ENCODE results near the gene ATIC.

GRCh38 chr2:215362562-215362904 is 50.7 kb downstream of the ATIC start:
- TF ChIP-seq POLR2A (IDR thresholded peaks at IDR 0.05; ENCODE audit: borderline replicate concordance, extremely low read depth, insufficient read depth, insufficient read length), result no peak
- TF ChIP-seq SRF (IDR thresholded peaks at IDR 0.05; ENCODE audit: low read depth), result no peak
- TF ChIP-seq TCF7L2 (IDR thresholded peaks at IDR 0.05; ENCODE audit: borderline replicate concordance, extremely low read depth, insufficient read depth, insufficient read length), result no peak
- TF ChIP-seq CTCF (IDR thresholded peaks at IDR 0.05 in 2 of 3, conservative IDR thresholded peaks at IDR 0.05 in 1 of 3; ENCODE audit: borderline replicate concordance in 1 of 3, insufficient read depth in 1 of 3, low read depth in 2 of 3, low read length in 2 of 3), result no peak
- TF ChIP-seq YY1 (IDR thresholded peaks at IDR 0.05; ENCODE audit: extremely low read depth, insufficient replicate concordance, low read depth, low read length), result no peak
- no peak for TF ChIP-seq POLR2AphosphoS5 (IDR thresholded peaks at IDR 0.05; ENCODE audit: low read depth, low read length)
- no peak for TF ChIP-seq MAX (IDR thresholded peaks at IDR 0.05)
- no peak for TF ChIP-seq SIN3A (IDR thresholded peaks at IDR 0.05; ENCODE audit: low read depth)
- TF ChIP-seq, protein P1, sequence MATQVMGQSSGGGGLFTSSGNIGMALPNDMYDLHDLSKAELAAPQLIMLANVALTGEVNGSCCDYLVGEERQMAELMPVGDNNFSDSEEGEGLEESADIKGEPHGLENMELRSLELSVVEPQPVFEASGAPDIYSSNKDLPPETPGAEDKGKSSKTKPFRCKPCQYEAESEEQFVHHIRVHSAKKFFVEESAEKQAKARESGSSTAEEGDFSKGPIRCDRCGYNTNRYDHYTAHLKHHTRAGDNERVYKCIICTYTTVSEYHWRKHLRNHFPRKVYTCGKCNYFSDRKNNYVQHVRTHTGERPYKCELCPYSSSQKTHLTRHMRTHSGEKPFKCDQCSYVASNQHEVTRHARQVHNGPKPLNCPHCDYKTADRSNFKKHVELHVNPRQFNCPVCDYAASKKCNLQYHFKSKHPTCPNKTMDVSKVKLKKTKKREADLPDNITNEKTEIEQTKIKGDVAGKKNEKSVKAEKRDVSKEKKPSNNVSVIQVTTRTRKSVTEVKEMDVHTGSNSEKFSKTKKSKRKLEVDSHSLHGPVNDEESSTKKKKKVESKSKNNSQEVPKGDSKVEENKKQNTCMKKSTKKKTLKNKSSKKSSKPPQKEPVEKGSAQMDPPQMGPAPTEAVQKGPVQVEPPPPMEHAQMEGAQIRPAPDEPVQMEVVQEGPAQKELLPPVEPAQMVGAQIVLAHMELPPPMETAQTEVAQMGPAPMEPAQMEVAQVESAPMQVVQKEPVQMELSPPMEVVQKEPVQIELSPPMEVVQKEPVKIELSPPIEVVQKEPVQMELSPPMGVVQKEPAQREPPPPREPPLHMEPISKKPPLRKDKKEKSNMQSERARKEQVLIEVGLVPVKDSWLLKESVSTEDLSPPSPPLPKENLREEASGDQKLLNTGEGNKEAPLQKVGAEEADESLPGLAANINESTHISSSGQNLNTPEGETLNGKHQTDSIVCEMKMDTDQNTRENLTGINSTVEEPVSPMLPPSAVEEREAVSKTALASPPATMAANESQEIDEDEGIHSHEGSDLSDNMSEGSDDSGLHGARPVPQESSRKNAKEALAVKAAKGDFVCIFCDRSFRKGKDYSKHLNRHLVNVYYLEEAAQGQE (IDR thresholded peaks at IDR 0.05; ENCODE audit: low read depth), result no peak
- no peak for TF ChIP-seq ZFX (IDR thresholded peaks at IDR 0.05)

Measured in HCT116 (cell line).